T-helper 1 cell (primary cell): ENCODE measurements around the gene TTLL3.
"Not testable (repeated sequence)": the region's sequence is repeated elsewhere in the genome, so short reads cannot be mapped to it uniquely, and the experiment has no call there.

Experiments
- DNase-seq, 5 donors: peaks; one replicate each; pipeline ENCODE4 v3.0.0-alpha.2; 2012 to 2020

The TTLL3 gene

DNA sequence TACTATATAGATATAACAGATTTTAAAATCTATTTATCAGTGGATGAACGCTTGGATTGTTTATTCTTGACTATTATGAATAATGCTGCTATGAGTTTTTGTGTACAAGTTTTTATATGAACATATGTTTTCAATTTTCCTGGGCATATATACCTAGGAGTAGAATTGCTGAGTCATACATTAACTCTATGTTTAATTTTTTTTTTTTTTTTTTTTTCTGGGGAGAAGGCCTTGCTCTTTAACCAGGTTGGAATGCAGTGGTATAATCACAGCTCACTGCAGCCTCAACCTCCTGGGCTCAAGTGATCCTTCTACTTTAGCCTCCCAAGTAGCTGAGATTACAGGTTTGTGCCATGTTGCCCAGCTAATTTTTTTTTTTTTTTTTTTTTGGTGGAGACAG lies 60.9 kb downstream of the TTLL3 start:
- DNase-seq: no peak

DNA sequence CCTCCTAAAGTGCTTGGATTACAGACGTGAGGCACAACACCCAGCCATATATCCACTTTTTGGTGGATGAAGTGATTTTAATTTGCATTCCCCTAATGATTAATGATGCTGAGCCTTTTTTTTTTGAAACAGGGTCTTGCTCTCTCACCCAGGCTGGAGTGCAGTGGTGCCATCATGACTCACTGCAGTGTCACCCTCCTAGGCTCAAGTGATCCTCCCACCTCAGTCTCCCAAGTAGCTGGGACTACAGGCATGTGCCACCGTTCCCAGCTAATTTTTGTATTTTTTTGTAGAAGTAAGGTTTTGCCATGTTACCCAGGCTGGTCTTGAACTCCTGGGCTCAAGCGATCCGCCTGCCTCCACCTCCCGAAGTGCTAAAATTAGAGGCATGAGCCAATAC lies 62.0 kb downstream of the TTLL3 start:
- not testable (repeated sequence) for DNase-seq

DNA sequence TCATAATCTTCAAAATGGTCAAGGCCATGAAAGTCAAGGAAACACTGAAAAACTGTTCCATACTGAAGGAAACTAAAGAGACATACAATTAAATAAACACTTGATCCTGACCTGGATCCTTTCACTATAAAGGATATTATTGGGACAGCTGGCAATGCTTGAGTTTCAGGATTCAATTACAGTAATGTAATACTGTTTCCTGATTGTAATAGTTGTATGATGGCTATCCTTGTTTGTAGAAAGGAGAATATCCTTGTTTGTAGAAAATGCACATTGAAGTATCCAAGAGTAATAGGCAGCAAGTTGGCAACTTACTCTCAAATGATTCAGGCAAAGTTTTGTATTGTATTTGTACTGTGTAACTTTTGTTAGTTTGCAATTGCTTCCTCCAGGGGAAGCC lies 65.4 kb downstream of the TTLL3 start:
- no peak for DNase-seq

DNA sequence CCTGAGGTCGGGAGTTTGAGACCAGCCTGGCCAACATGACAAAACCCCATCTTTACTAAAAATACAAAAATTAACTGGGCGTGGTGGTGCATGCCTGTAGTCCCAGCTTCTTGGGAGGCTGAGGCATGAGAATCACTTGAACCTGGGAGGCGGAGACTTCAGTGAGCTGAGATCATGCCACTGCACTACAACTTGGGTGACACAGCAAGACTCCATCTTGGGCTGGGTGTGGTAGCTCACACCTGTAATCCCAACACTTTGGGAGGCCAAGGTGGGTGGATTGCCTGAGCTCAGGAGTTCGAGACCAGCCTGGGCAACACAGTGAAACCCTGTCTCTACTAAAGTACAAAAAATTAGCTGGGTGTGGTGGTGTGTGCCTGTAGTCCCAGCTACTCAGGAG lies 66.2 kb downstream of the TTLL3 start:
- DNase-seq: not testable (repeated sequence)

GRCh38 chr3:9876991-9877390 lies 66.9 kb downstream of the TTLL3 start:
- no peak for DNase-seq

- no peak for DNase-seq
Observed at GRCh38 chr3:9878700-9879099, 68.6 kb downstream of the TTLL3 start.

- no peak for DNase-seq
Observed at GRCh38 chr3:9879830-9880549, 69.9 kb downstream of the TTLL3 start, which contains the start of gene CIDEC. Gene CIDEC, minus strand, starts transcription at chr3:9880253. Its CDS starts 1,767 bp downstream, at chr3:9878486.

GRCh38 chr3:9881441-9881840 lies 71.4 kb downstream of the TTLL3 start:
- DNase-seq: no peak

DNA sequence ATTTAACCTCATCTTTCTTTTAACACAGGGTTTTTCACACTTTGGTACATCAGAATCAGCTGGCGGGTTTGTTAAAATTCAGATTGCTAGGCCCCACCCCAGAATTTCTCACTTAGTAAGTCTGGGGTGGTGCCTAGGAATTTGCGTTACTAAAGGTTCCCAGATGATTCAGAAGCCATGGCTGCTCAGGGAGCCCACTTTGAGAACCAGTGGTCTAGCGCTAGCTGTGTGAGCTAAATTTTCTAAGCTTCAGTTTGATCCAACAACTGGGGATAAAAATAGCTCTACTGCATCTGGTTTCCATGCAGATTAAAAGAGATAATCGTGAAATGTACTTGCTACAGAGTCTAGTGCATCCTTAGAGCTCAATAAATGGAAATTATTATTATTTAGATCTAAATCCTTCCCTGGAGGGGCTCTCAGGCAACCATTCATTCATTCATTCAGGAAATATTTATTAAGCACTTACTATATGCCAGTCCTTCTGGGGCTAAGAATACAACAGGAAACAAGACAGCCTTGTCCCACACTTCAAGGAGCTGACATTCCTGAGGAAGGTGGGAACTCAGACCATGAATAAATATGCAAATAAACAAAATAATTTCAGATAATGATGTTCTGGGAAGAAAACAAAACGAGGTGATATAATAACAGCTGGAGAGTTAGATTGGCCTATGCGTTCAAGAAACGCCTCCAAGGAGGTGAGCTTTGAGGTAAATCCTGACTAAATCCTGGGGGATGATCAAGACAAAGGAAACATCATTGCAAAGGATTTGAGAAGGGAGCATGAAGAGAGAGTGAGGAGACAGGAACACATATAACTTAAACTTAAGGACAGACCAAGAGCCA lies 73.9 kb downstream of the TTLL3 start:
- DNase-seq: no peak

GRCh38 chr3:9884555-9885165 lies 74.6 kb downstream of the TTLL3 start:
- no peak for DNase-seq
